MM.1S (cell line): ENCODE results near the gene SEMA4B.

Experiments used
- CTCF ChIP-seq: fragments of 300-600 bp; sonication (generic); IDR thresholded peaks from 2 replicates; pipeline ENCODE4 v1.5.1; 2016; ENCODE audit warnings: antibody characterized with exemption, low read length, mixed read lengths
- EZH2phosphoT487 ChIP-seq: fragments of 300-600 bp; sonication (generic); IDR thresholded peaks from 2 replicates; pipeline ENCODE4 v1.6.1; 2018; ENCODE audit warnings: antibody characterized with exemption, low read length

- TF ChIP-seq CTCF (no peak), EZH2phosphoT487 (no peak)
Measured at GRCh38 chr15:90217671-90218394, 16.7 kb downstream of the SEMA4B start.
